Activated CD8-positive, alpha-beta memory T cell treated with anti-CD3 and anti-CD28 coated beads for 1 hour (primary cell): ENCODE results near the gene SYTL5.

ENCODE experiments used
- DNase-seq, 2 donors: peaks; one replicate each; pipeline ENCODE4 v3.0.0-alpha.2; 2020; ENCODE audit warnings: low read depth in 1 of 2; ENCODE audit errors: extremely low read depth in 1 of 2

Gene SYTL5

GRCh38 chrX:38086451-38087215 is 80.3 kb downstream of the SYTL5 start:
- DNase-seq: no peak

- DNase-seq: no peak
These were observed 81.2 kb downstream of the SYTL5 start for GRCh38 chrX:38087594-38087993.

- DNase-seq: no peak
These were observed 83.0 kb downstream of the SYTL5 start for GRCh38 chrX:38089173-38089982.

GRCh38 chrX:38095971-38096529 is 89.7 kb downstream of the SYTL5 start:
- no peak for DNase-seq

GRCh38 chrX:38099688-38100087 is 93.3 kb downstream of the SYTL5 start:
- no peak for DNase-seq

GRCh38 chrX:38102240-38102639 is 95.9 kb downstream of the SYTL5 start:
- DNase-seq: no peak

GRCh38 chrX:38102875-38103274 is 96.5 kb downstream of the SYTL5 start:
- DNase-seq: no peak

GRCh38 chrX:38103857-38104812 is 97.8 kb downstream of the SYTL5 start:
- no peak for DNase-seq

GRCh38 chrX:38105216-38105725 is 98.9 kb downstream of the SYTL5 start:
- no peak for DNase-seq

- DNase-seq: no peak
These were observed 100.8 kb downstream of the SYTL5 start for GRCh38 chrX:38106991-38107655.

- no peak for DNase-seq
These were observed 102.0 kb downstream of the SYTL5 start for GRCh38 chrX:38108364-38108763.

- no peak for DNase-seq
These were observed 102.9 kb downstream of the SYTL5 start for GRCh38 chrX:38109042-38109898.

- DNase-seq: no peak
These were observed 103.9 kb downstream of the SYTL5 start for GRCh38 chrX:38110231-38110630.

- no peak for DNase-seq
These were observed 104.8 kb downstream of the SYTL5 start for GRCh38 chrX:38111196-38111595.

- no peak for DNase-seq
These were observed 106.2 kb downstream of the SYTL5 start for GRCh38 chrX:38112566-38112965.

GRCh38 chrX:38116706-38117105 is 110.4 kb downstream of the SYTL5 start:
- DNase-seq: no peak

- DNase-seq: no peak
These were observed 111.1 kb downstream of the SYTL5 start for GRCh38 chrX:38117485-38117884.

GRCh38 chrX:38124000-38124399 is 117.6 kb downstream of the SYTL5 start:
- no peak for DNase-seq

GRCh38 chrX:38126179-38126578 is 119.8 kb downstream of the SYTL5 start:
- no peak for DNase-seq
